ENCODE results near the gene NRXN2. TPM values are rescaled to one million over a fixed set of nuclear protein-coding genes. Genes with fewer than 3 reads are reported as not detected.

Gene NRXN2
- total and polyA plus RNA-seq, 10 of the 15 experiments (the other 5 are each of a cell fraction or from before 2014, with no cell fraction given) = 0.03 to 1.4 (median 0.23) TPM

- no peak for TF ChIP-seq POLR2A (IDR thresholded peaks at IDR 0.05; ENCODE audit: low read depth, low read length)
- TF ChIP-seq, protein P1, sequence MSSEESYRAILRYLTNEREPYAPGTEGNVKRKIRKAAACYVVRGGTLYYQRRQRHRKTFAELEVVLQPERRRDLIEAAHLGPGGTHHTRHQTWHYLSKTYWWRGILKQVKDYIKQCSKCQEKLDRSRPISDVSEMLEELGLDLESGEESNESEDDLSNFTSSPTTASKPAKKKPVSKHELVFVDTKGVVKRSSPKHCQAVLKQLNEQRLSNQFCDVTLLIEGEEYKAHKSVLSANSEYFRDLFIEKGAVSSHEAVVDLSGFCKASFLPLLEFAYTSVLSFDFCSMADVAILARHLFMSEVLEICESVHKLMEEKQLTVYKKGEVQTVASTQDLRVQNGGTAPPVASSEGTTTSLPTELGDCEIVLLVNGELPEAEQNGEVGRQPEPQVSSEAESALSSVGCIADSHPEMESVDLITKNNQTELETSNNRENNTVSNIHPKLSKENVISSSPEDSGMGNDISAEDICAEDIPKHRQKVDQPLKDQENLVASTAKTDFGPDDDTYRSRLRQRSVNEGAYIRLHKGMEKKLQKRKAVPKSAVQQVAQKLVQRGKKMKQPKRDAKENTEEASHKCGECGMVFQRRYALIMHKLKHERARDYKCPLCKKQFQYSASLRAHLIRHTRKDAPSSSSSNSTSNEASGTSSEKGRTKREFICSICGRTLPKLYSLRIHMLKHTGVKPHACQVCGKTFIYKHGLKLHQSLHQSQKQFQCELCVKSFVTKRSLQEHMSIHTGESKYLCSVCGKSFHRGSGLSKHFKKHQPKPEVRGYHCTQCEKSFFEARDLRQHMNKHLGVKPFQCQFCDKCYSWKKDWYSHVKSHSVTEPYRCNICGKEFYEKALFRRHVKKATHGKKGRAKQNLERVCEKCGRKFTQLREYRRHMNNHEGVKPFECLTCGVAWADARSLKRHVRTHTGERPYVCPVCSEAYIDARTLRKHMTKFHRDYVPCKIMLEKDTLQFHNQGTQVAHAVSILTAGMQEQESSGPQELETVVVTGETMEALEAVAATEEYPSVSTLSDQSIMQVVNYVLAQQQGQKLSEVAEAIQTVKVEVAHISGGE (CRISPR knock-in tag; IDR thresholded peaks at IDR 0.05) = no peak
- TF ChIP-seq SMAD1 (IDR thresholded peaks at IDR 0.05; ENCODE audit: low read depth, partially characterized antibody) = no peak
- no peak for TF ChIP-seq GATAD2B (conservative IDR thresholded peaks at IDR 0.05; ENCODE audit: low read depth)
- TF ChIP-seq RAD21 (IDR thresholded peaks at IDR 0.05; ENCODE audit: insufficient read depth, low read depth, low read length) = no peak
- TF ChIP-seq MTA2 (IDR thresholded peaks at IDR 0.05; ENCODE audit: low read depth) = 0 out of 2 replicates have a peak, but pooled peaks have one; percentile 27
- 0 out of 2 replicates have a peak, but pooled peaks have one; percentile 22 for TF ChIP-seq NBN (IDR thresholded peaks at IDR 0.05)
- 0 out of 2 replicates have a peak, but pooled peaks have one; percentile 23 for TF ChIP-seq DPF2 (IDR thresholded peaks at IDR 0.05)
- no peak for TF ChIP-seq TARDBP (IDR thresholded peaks at IDR 0.05; ENCODE audit: borderline replicate concordance)
- no peak for TF ChIP-seq PAX8 (IDR thresholded peaks at IDR 0.05)
- peak; percentile 67; the same call in 1 of the 2 replicates for TF ChIP-seq PKNOX1 (IDR thresholded peaks at IDR 0.05)
- TF ChIP-seq NR2F1 (conservative IDR thresholded peaks at IDR 0.05) = peak; percentile 69
Observed at GRCh38 chr11:64654958-64655541, 67.9 kb downstream of the NRXN2 start (continued).
